Measurements from ENCODE around the gene MAP3K13. TPM values are rescaled to one million over a fixed set of nuclear protein-coding genes. Genes with fewer than 3 reads are reported as not detected.

Gene MAP3K13
- total and polyA plus RNA-seq, 7 donors = 21.7 to 64.7 (median 26.0) TPM

GRCh38 chr3:185479373-185479945 is 116.5 kb downstream of the MAP3K13 start:
- Histone ChIP-seq H3K9me3 (no peaks in the 10 kb centered on the region), H3K27me3 (no peaks in the 10 kb centered on the region), H3K36me3 (peaks cover 0 to 68% (median 8%) of the 10 kb centered on the region in 4 donors), H3K27ac (no peak overlapping the region), H3K4me1 (no peaks in the 10 kb centered on the region), H3K4me3 (no peak overlapping the region)
- TF ChIP-seq POLR2A (IDR thresholded peaks at IDR 0.05) (no peak), POLR2AphosphoS5 (IDR thresholded peaks at IDR 0.05) (no peak), EP300 (IDR thresholded peaks at IDR 0.05) (no peak), CTCF (IDR thresholded peaks at IDR 0.05) (no peak)
- no peak for DNase-seq
- WGBS, 2 donors = 93 to 94% methylated on average over 2 of the region's 2 CpGs
- intact Hi-C loops (cut with DNase I) = no loop called here

GRCh38 chr3:185484296-185484695 is 121.4 kb downstream of the MAP3K13 start:
- WGBS, 2 donors = 61 to 74% methylated on average over 3 of the region's 3 CpGs
- H3K9me3 ChIP-seq = no peaks in the 10 kb centered on the region
- no peak for DNase-seq
- no peaks in the 10 kb centered on the region for H3K27me3 ChIP-seq
- TF ChIP-seq POLR2AphosphoS5 (IDR thresholded peaks at IDR 0.05) = no peak
- TF ChIP-seq EP300 (IDR thresholded peaks at IDR 0.05) = no peak
- TF ChIP-seq POLR2A (IDR thresholded peaks at IDR 0.05) = no peak
- TF ChIP-seq CTCF (IDR thresholded peaks at IDR 0.05) = no peak
- H3K4me3 ChIP-seq = no peak overlapping the region
- H3K4me1 ChIP-seq = no peaks in the 10 kb centered on the region
- no peak overlapping the region for H3K27ac ChIP-seq
- peaks cover 0 to 69% (median 6%) of the 10 kb centered on the region in 4 donors for H3K36me3 ChIP-seq
- intact Hi-C loops (cut with DNase I) = no loop called here

GRCh38 chr3:185486394-185486793 is 123.5 kb downstream of the MAP3K13 start:
- WGBS, 2 donors = 95 to 97% methylated on average over 5 of the region's 5 CpGs
- no peak for TF ChIP-seq POLR2AphosphoS5 (IDR thresholded peaks at IDR 0.05)
- no peak for TF ChIP-seq EP300 (IDR thresholded peaks at IDR 0.05)
- TF ChIP-seq POLR2A (IDR thresholded peaks at IDR 0.05) = no peak
- no peak for TF ChIP-seq CTCF (IDR thresholded peaks at IDR 0.05)
- no peak overlapping the region for H3K27ac ChIP-seq
- H3K4me3 ChIP-seq = no peak overlapping the region
- intact Hi-C loops (cut with DNase I) = no loop called here
- peaks cover 4 to 76% (median 10%) of the 10 kb centered on the region in 4 donors for H3K36me3 ChIP-seq
- H3K4me1 ChIP-seq = no peaks in the 10 kb centered on the region
- H3K9me3 ChIP-seq = no peaks in the 10 kb centered on the region
- no peak for DNase-seq
- H3K27me3 ChIP-seq = no peaks in the 10 kb centered on the region

GRCh38 chr3:185488465-185488864 is 125.5 kb downstream of the MAP3K13 start:
- Histone ChIP-seq H3K36me3 (peaks cover 4 to 70% (median 11%) of the 10 kb centered on the region in 4 donors), H3K27me3 (no peaks in the 10 kb centered on the region), H3K4me3 (no peak overlapping the region), H3K4me1 (no peaks in the 10 kb centered on the region), H3K27ac (no peak overlapping the region), H3K9me3 (no peaks in the 10 kb centered on the region)
- TF ChIP-seq POLR2AphosphoS5 (IDR thresholded peaks at IDR 0.05) (no peak), CTCF (IDR thresholded peaks at IDR 0.05) (no peak), EP300 (IDR thresholded peaks at IDR 0.05) (no peak), POLR2A (IDR thresholded peaks at IDR 0.05) (no peak)
- no peak for DNase-seq
- WGBS, 2 donors = 95 to 97% methylated on average over 5 of the region's 5 CpGs
- intact Hi-C loops (cut with DNase I) = no loop called here

GRCh38 chr3:185489462-185489861 is 126.5 kb downstream of the MAP3K13 start:
- no peak overlapping the region for H3K27ac ChIP-seq
- no peaks in the 10 kb centered on the region for H3K9me3 ChIP-seq
- no peaks in the 10 kb centered on the region for H3K27me3 ChIP-seq
- WGBS, 2 donors = 20 to 66% methylated on average over 3 of the region's 3 CpGs
- DNase-seq = no peak
- H3K36me3 ChIP-seq = peaks cover 4 to 73% (median 19%) of the 10 kb centered on the region in 4 donors
- no peak overlapping the region for H3K4me3 ChIP-seq
- no peaks in the 10 kb centered on the region for H3K4me1 ChIP-seq
- intact Hi-C loops (cut with DNase I) = no loop called here
- TF ChIP-seq EP300 (IDR thresholded peaks at IDR 0.05) (no peak), POLR2A (IDR thresholded peaks at IDR 0.05) (no peak), POLR2AphosphoS5 (IDR thresholded peaks at IDR 0.05) (no peak)

Measured in sigmoid colon (tissue), 7 donors.